ENCODE data around the gene TMPRSS9. TPM values are rescaled to one million over a fixed set of nuclear protein-coding genes. Genes with fewer than 3 reads are reported as not detected.
"Not testable (repeated sequence)": the region's sequence is repeated elsewhere in the genome, so short reads cannot be mapped to it uniquely, and the experiment has no call there.

Gene TMPRSS9
- total RNA-seq, 1 donor from 2014 or later, result 0.31 TPM

DNA sequence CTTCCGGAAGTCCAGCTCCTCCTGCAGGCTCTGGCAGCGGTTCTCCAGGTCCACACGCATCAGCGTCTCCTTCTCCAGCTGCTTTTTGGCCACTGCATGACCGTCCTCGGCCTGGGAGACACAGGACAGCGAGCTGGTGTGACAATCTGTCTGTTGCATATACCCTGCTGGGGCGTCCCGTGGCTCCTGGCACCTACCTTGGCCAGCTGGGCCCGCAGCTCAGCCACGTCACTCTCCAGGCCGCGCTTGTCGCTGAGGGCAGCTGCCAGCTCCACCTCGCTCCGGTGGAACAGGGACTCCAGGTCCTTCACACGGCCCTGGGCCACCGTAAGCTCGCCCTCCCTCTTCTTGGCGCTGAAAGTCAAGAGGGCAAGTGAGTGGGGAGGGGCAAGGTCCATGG is 78.1 kb downstream of the TMPRSS9 start:
- DNase-seq, result no peak

GRCh38 chr19:2440515-2440914 is 80.5 kb downstream of the TMPRSS9 start:
- no peak for DNase-seq

DNA sequence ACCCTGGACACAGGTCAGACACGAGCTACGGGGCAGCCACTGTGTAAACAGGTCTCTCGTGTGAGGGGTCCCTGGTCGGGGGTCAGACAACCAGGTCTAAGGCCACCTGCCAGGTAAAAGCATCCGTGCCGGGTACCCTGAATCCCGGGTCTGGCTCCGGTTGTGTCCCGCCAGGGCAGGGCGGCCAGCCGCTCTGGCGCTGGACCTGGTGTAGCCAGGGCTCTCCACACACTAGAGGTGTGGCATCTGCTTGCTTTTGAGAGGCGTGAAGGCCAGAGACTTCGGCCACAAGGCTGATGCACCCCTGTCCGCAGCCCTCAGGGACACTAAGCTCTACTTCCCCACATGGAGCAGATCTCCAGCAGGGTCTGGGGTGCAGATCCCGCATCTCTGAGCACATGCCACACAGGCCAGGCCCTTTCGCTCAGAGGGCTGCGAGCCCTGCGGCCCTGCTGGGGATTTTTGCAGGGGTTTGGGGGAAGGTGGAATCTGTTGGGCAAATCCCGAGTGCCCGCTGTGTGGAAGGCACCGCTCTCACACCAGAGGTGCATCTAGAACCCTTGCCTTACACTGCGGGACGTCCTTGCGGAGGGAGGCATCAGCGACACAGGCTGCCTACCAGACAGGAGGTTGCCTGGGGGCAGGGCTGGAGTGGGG is 81.2 kb downstream of the TMPRSS9 start:
- DNase-seq, result no peak

DNA sequence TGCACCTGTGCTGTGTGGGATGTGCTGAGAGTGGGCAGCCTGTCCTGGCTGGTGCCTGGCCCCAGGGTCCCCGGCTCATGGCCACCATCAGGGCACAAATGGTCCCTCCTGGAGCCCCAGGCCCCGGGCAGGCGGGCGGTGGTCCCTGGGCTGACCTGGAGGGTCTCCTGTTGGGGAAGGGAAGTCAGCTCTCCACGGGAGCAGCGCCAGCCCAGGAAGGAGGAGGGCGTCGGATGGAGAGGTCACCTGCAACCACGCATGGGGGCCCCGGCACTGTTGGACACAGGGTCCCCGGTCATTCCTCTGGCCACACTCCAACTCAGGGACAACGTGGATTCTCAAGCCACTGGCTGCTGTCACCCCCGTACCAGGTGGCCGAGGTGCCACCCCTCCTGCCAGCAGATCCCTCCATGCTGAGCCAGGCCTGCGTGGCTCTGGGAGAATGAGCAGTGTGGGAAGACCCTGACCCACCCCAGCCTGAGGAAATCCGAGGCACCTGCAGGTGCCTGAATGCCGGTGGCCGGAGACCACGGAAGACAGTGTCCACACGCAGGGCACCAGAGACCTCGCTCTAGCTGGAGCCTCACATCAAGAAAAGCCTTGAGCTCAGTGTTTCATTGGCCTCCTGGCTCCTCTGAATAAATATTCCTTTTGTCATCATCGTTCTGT is 83.2 kb downstream of the TMPRSS9 start:
- no peak for DNase-seq

GRCh38 chr19:2443785-2444182 is 83.7 kb downstream of the TMPRSS9 start:
- no peak for DNase-seq

DNA sequence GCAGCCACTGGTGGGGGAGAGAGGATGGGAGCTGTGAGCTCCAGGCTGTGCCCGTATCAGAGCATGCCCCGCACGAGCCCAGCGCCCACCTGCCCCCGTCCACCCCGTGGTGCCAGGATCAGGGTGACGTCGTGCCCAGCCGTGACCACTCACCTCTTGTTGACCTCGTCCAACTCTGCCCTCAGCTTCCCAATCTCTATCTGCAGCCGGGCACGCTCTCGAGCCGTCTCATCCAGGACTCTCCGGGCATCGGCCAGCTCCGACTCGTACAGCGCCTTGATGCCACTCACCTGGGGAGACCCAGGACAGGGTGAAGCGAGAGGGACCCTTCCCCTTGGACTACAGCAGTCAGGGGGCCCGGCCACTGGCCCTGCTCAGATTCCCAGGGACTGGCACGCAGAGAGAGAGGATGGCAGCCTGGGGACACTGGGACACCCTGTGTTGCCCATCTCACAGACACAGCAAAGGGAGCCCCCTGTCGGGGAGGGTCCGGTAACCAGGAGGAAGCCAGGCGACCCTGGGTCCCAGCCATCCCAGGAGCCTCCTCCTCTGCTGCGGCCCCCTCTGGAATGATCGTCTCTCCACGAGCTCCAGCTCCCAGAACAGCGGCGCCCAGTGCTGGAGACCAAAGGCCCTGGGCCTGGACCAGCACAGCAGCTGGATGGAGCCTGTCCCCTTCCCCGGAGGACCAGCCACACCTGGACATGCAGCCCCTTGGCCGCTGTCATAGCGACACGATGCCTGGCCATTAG is 84.4 kb downstream of the TMPRSS9 start:
- DNase-seq, result no peak

DNA sequence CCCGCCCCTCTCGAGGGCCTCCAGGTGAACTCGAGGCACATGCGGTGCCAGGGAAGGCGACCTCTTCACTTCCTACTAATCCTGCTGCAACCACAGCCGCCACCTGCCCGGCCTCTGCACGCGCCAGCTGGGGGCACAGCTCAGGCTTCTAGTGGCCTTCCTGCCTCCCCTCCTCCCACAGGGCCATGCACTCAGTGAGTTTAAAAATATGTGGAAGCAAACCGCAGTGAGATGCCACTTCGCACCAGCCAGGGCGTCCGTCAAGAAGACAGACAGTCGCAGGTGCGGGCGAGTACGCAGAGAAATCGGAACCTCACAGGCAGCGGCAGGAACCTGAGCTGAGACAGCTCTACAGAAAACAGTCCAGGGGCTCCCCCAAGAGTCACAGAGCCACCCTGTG is 86.3 kb downstream of the TMPRSS9 start:
- peak; percentile 96 for DNase-seq

GRCh38 chr19:2449019-2449418 is 89.0 kb downstream of the TMPRSS9 start:
- no peak for DNase-seq

DNA sequence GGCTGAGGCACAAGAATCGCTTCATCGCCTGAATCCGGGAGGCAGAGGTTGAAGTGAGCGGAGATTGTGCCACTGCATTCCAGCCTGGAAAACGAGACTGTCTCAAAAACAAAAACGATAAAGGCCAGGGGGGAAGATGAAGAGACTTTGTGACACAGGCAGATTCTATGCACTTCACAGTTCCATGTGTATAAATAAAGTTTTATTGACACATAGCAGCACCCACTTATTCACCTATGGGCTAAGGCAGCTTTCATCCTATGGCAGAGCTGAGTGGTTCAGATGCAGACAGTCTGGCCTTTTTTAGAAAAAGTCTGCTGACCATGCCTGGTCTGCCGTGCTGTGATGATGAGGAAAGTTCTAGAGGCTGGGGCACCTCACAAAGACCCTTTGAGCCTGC is 91.1 kb downstream of the TMPRSS9 start:
- DNase-seq, result no peak

- DNase-seq, result no peak
These were observed 91.7 kb downstream of the TMPRSS9 start for GRCh38 chr19:2451741-2452140.

DNA sequence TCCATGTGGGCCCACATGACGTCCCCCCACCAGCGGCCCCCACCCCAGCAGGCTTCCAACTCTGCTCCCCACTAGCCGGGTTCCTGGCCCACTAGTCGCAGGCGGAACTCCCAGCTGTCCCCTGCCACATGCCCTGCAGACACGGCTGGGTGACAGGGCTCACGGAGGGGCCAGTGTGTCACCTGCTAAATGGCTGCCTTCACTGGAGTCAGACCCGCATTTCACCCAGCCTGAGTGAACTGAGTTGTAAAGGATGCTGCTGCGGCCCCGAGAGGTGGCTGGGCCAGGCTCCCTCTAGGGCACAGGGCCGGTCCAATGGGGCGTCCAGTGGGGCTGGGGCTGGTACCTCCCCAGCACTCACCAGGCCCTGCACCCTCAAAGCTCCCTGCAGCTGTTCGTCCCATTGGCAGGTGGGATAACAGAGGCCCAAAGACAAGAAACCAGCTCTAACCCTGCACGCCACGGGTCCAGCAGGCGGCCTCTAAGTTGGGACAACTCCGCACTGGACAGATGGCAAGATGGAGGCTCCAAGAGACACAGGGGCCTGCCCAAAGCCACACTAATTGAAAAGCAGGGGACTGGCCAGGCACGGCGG is 93.5 kb downstream of the TMPRSS9 start:
- DNase-seq, result no peak

DNA sequence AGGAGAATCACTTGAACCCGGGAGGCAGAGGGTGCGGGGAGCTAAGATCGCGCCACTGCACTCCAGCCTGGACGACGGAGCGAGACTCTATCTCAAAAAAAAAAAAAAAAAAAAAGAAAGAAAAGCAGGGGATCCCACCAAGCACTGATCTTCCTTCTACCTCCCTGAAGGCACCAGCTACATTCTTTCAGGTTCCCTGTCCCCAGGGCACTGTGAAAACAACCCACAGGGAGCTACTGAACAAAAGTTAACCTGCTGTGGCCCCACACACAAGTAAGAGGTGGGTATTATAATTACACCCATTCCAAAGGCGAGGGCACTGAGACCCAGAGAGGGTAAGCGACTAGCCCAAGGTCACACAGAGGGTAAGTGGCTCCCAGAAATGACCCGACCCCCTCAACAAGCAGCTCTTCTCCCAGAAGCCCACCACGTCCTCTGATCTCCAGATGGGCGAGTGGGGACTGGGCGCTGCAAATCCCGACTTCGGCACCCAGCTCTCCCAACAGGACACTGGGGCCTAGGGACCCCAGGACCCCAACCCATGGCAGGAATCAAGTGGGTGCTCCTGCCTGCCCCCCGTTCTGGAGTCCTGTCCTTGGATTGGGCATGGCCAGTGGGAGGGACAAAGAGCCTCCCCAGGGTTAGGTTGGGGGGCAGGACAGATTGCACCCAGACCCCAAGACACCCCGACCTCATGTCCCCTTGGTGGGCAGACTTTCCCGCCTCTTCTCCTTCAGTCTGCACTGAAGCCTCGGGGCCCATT is 94.3 kb downstream of the TMPRSS9 start:
- DNase-seq, result no peak

DNA sequence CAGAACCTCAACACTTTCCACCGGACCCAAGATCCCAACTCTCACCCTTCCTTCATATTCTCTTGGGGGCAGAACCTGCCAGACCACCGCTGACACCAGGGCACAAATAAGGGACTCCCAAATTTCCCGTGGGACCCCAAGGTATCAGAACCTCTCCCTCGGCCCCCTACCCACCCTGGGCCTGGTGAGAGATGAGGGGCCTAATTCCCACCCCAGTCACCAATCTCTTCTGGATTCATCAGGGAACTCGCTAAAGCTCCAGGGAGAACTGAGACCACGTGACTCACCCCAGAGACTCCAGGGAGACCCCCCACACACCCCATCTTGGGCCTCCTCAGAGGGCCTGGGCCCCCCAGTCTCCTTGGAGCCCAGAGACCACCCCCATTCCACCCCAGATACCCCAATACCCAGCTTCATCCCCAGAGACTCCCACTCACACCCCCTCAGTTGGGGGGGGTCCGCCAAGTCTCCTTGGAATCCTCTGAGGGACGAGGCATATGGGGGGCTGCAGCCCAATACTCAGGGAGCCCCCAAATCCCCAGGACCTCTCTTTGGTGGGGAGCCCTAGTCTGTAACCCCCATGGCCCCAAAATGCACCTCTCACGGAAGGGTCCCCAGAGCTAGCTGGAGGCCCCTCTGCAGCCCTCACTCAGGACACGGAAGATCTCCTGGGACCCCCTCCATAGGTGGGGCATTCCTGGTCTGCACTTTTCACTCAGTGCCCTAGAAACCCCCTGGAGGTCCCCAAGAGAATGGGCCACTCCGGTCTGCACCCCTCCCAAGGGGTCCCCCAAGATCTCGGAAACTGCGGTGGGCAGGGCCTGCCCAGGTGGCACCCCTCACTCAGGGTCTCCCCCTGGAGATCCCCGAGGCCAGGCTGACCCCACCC is 95.1 kb downstream of the TMPRSS9 start:
- no peak for DNase-seq

DNA sequence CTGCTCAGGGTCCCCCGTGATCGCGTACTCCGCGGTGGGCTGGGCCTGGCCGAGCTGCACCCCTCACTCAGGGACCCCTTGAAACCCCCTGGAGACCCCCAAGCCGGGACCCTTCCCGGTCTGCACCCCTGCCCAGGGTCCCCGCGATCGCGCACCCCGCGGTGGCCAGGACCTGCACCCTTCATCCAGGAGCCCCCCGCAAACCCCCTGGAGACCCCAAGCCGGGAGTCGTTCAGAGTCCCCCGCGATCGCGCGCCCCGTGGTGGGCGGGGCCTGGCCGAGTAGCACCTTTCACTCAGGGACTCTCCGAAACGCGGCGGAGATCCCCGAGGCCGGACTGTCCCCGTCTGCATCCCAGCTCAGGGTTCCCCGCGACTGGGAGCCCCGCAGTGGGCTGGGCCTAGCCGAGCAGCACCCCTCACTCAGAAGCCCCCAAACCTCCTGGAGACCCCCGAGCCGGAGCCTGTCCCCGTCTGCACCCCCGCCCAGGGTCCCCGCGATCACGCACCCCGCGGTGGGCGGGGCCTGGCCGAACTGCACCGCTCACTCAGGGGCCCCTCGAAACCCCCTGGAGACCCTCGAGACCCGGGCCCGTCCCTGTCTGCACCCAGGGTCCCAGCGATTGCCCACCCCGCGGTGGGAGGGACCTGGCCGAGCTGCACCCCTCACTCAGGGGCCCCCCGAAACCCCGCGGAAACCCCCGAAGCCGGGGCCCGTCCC is 95.9 kb downstream of the TMPRSS9 start:
- peak; percentile 24 for DNase-seq

DNA sequence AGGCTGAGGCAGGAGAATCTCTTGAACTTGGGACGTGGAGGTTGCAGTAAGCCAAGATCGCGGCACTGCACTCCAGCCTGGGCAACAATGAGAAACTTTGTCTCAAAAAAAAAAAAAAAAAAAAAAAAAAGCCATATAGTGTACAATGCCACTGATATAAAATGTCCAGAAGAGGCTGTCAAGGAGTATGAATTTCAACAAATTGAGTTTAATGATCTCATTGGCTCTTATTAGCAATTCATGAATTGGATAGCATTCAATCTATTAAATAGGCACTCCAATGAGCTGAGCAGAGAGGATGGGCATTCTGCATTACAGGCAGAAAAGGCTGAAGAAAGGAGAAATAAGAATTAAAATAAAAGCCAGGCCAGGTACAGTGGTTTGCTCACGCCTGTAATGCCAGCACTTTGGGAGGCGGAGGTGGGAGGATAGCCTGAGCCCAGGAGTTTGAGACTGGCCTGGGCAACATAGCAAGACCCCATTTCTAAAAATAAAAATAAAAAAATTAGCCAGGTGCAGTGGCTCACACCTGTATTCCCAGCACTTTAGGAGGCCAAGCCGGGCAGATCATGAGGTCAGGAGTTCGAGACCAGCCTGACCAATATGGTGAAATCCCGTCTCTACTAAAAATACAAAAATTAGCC is 97.5 kb downstream of the TMPRSS9 start:
- no peak for DNase-seq

- no peak for DNase-seq
These were observed 98.0 kb downstream of the TMPRSS9 start for GRCh38 chr19:2458054-2458453.

GRCh38 chr19:2458776-2459175 is 98.7 kb downstream of the TMPRSS9 start:
- DNase-seq, result not testable (repeated sequence)

DNA sequence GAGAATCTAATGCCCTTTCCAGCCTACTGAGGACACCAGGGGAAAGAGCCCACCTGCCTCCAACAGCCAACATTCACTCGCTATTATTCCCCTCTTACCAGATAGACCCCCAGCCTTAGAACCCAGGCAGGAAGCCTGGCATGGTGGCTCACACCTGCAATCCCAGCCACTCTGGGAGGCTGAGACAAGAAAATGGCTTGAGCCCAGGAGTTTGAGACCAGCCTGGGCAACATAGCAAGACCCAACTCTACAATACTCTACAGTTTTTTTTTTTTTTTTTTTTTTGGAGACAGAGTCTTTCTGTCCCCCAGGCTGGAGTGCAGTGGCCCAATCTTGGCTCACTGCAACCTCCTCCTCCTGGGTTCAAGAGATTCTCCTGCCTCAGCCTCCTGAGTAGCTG is 100.2 kb downstream of the TMPRSS9 start:
- no peak for DNase-seq

GRCh38 chr19:2461751-2462634 is 101.9 kb downstream of the TMPRSS9 start:
- peak; percentile 90 for DNase-seq

Data from tongue (tissue), 2 donors.